G401 (cell line): ENCODE data around the gene ITGA6. TPM values are rescaled to one million over a fixed set of nuclear protein-coding genes. Genes with fewer than 3 reads are reported as not detected.
A peak's percentile ranks its signal among the peaks of the same experiment; 100 is the strongest.
"Not testable (repeated sequence)": the region's sequence is repeated elsewhere in the genome, so short reads cannot be mapped to it uniquely, and the experiment has no call there.

ENCODE experiments used
- DNase-seq: peaks from one replicate; pipeline ENCODE4 v3.0.0-alpha.2; 2015; ENCODE audit warnings: low spot score
- in situ Hi-C: cut with HindIII; loops from 2 replicates; pipeline ENCODE4 v1.10.0; 2016; ENCODE audit warnings: low sequenced_read_pairs, mixed read lengths
- total RNA-seq: library from RNA; depleted of rRNA; stranded (reverse); fragments of >200 nt; shearing (Covaris generic); gene quantifications from 2 replicates; pipeline ENCODE4 v1.2.3, GENCODE V29; 2014

Gene ITGA6
- total RNA-seq, 1 experiment from 2014 or later = 9.3 TPM

DNA sequence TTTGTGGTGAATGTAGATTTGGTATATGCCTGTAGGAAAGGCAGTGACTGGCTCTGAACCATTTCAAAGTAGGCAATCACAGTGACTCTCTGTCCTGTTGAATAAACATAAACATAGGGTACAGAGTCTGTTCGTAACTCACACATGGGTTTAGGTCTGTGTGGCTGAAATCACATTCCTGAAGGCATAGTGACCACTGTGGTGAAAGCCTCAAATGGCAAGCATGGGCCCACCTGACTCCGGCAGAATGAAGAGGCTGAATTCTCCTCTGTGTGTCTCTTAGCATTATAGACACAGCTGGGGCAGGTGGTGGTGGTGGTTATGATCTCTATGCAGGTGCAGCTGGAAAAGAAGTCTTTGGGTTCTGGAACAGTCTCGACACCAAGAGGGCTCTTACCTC, 61.2 kb downstream of the ITGA6 start:
- in situ Hi-C loops = no loop called here
- no peak for DNase-seq

DNA sequence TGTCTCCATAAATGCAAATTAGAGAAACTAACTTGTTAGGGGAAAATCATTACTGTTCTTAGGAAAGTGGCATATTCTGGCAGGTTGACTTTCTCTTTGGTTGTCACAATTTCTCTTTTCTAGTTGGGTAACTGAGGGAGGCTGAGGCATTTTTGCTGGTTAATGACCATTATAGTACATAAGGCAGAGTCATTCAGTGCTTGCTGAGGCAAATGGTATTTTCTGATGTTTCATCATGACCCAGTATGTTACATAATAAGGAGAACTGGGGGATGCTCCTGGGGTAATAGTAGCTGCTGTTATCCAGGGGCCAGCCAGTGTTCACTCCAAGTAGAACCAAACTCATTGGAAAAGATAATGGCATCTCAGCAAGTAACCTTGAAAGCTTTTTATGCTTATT, 62.3 kb downstream of the ITGA6 start:
- no peak for DNase-seq
- in situ Hi-C loops = no loop called here

DNA sequence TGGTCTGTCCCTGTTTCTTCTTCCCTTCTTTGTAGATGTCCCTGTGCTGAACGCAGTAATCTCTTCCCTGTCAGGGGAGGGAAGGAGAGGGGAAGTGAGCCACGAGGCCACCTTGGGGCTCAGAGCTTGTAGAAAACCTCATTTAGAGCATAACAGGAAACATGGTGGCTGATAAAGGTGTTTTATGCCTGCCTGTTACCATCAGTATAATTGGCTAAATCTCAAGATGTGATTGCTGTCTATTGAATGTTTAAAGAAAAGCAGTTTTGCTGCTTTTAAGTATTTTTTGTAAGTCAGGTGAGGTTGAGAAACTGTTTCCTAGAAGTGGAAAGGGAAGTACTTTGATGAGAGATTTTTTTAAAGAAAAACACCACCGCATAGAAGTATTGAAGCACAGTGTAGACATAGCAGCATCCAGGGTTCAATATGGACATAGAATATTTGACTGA, 68.8 kb downstream of the ITGA6 start:
- in situ Hi-C loops = no loop called here
- no peak for DNase-seq

DNA sequence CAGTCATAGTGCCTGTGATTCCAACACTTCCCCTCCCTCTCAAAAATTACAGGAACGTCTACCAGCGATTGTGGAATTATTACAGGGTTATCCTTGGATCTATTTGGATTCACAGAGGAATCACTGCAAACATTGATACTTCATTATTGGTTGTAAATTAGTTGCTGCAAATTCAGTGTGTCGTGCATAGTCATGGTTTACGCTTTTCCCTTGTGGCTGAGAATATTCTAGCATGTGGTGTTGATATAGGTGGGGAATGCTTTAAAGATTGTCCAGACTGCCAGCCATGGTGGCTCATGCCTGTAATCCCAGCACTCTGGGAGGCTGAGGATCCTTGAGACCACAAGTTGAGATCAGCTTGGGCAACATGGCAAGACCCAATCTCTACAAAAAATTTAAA, 79.8 kb downstream of the ITGA6 start:
- in situ Hi-C loops = no loop called here
- no peak for DNase-seq

DNA sequence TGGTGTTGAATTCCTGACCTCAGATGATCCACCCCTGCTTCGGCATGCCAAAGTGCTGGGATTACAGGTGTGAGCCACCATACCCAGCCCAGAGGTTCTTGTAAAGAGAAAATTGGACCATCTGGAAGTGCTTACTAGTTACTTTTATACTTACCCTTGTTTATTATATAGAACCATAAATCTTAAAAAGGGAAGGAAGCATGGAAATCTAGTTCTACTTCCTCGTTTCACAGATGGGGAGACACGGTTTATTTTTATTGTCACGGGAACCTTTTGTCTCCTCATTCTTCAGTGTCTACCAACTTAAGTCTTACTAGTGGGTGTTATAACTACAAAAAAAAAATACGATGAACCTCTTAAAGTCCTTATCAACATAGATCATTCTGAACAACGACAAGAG, 82.7 kb downstream of the ITGA6 start:
- no peak for DNase-seq
- in situ Hi-C loops = no loop called here

DNA sequence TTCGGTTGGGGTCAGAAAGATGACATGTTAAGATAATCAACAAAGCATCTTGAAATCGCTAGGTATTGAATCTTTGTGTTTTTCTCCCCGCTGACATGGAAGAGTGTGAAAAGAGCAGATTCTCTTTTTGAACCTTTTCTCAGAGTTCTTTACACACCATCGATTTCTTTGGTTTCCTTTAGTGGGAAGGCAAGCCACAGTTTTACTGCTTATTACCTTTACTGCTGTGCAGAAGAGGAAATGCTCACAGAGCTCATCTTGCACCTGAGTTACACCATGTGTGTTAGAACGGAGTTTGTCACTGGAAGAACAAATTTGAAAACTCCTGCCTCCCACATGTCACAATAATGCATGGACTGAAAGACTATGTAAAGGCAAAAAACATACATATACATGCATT, 83.2 kb downstream of the ITGA6 start:
- in situ Hi-C loops = no loop called here
- no peak for DNase-seq

DNA sequence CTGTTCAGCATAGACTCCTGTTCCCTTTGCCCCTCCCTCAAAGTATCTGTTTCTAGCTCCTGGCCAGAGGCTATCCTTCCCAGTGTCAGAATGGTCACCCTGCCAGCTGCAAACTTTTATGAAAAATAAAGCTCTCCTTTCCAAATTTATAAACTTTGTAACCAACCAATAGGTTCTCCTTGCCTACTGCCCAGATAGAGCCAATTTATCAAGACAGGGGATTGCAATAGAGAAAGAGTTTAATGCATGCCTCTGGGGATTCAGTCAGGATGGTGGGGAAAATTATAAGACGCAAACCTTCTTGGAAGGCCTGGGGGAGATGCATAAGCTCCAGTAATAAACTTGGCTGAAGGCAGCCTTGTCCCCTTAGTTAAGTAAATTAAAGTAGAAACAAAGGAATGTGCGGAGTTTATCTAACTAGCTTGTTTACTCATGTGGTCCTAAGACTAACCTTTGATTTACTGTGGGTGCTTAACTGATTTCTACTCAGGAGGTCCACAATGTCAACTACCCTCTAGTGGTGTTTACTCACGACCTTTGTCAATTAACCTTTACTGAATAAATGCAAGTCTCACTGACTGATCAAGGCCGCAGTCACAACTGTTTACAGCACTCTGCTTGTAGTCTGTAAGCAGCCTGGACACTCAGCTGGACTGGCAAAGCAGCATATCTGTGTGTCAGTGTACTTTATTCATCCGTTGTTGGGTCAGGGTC, 85.6 kb downstream of the ITGA6 start:
- in situ Hi-C loops = no loop called here
- no peak for DNase-seq

DNA sequence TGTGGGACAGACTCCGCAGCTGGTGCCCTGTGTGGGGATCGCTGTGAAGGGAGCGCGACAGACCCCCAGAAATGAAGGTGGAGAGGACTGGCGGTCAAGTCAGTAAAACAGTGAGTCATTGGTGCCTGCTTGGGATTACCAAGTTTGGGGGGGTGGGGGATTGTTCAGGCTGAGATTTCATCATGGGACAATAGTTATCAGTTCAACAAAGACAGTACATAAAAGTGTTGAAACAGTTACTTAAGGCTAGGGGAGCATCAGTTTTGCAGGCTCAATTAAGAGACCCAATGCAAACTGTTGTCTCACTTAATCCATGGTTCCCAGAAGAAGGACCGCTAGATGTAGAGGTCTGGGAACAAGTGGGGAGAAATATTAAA, 86.1 kb downstream of the ITGA6 start:
- in situ Hi-C loops = no loop called here

DNA sequence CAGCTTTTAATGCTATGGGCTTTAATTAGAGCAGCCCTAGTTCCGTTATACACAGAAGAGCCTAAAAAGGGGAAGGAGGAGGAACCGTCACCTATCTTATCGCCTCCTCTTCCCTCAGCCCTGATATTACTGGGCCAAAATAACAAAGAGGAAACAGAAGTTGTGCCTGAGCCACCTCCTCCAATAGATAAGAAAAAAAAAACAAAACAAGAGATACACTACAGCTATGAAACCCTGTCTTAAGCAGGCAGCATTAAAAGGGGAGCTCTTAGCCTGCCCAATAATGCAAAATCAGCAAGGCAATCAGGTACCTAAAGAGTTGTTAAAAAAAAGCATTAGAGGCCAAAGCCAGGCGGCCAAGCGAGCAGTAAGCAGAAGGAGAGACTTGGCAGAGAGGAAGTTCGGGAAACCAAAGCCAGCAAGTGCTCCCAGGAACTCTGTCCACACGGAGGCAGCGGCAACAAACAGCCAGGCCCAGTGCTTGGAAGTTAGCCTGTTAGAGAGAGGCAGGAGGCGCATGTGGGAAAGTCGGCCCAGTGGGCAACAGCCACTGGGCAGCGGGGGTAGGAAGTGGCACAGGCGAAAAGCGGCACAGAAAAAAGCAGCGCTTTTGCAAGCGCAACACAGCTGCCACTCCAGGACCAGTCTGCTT, 86.7 kb downstream of the ITGA6 start:
- in situ Hi-C loops = no loop called here
- peak; percentile 19 for DNase-seq

More for the DNA sequence above, 86.1 kb downstream of the ITGA6 start:
- no peak for DNase-seq

DNA sequence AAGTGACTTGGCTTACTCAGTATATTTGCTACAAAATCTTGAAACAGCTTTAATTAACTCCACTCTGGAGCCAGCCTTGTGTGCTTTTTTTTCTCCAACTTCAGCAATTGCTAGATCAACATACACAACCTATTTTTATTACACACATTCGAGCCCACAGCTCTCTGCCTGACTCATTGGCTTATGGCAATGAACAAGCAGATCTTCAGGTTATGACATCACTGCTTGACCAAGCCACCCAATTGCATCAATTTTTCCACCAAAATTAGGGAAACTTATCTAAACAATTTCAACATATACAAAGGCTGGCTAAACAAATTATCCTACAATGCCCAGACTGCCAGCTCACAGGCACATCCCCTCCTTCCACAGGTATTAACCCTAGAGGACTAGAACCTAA, 88.9 kb downstream of the ITGA6 start:
- in situ Hi-C loops = no loop called here
- DNase-seq = no peak

DNA sequence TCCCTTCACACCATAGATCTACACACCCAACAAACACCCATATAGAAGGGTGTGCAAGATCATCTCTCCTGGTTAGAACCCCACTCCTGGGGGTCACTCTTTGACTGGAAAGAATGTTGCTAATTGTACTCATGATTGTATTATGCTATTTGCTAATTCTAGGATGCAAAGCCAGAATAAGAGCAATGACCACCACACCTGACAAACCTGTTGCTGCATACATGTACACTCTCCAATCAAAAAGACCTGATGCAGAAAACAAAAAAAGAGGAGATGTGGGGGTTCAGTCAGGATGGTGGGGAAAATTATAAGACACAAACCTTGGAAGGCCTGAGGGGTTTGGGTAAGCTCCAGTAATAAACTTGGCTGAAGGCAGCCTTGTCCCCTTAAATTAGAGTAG, 91.6 kb downstream of the ITGA6 start:
- no peak for DNase-seq
- in situ Hi-C loops = no loop called here

DNA sequence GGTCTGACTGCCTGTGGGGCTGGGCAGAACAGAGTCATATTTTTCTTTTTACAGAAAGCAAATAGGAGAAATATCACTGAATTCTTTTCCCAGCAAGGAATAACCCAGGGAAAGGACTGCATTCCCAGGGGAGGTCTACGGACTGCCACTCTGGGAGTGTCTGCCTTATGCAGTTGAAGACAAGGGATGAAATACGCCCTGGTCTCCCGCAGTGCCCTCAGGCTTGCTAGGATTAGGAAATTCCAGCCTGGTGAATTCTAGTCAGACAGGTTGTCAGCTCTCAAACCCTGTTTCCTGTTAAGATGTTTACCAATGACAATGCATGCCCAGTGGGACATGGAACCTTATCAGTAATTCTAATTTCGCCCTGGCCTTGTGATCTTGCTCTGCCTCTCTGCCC, 98.2 kb downstream of the ITGA6 start:
- in situ Hi-C loops = no loop called here
- no peak for DNase-seq

DNA sequence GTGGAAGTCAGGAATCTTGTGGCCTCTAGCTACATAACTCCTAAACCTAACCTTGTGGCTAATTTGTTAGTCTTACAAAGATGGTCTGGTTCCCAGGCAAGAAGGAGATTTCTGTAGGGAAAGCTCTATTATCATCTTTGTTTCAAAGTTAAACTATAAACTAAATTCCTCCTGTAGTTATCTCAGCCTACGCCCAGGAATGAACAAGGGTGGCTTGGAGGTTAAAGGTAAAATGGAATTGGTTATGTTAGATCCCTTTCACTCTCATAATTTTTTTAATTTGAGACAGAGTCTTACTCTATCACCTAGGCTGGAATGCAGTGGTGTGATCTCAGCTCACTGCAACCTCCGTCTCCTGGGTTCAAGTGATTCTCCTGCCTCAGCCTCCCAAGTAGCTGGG, 103.9 kb downstream of the ITGA6 start:
- DNase-seq = no peak
- in situ Hi-C loops = no loop called here

DNA sequence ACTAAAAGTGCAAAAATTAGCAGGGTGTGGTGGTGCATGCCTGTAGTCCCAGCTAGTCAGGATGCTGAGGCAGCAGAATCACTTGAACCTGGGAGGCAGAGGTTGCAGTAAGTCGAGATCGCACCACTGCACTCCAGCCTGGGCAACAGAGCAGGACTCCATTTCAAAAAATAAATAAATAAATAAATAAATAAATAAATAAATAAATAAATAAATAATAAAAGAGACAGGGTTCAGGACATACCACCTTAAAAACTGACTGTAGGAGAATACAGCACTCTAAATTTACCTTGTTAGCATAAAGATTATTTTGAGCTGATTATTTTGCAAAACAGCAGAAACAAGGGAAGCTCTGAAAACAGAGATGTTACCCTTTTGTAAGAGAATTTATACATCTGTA, 105.1 kb downstream of the ITGA6 start:
- in situ Hi-C loops, DNase-seq: not testable (repeated sequence)

DNA sequence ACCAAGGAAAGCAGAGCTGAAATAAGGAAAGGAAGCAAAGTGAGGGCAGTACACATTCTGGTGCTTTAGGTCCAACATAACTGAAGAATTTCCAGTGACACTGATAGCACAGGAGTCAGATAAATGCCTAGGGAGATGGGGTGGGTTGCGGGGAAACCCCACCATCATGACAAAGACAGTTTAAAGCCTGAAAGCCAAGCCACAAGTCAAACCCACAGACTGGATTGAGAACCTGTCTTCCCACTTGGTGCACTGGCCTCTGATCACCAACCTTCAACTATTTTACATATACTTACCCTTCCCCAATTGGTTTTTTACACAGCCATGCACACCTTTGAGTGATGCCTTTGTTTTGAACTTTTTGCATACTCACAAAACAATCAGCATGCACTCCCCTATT, 106.3 kb downstream of the ITGA6 start:
- no peak for DNase-seq
- in situ Hi-C loops = no loop called here

DNA sequence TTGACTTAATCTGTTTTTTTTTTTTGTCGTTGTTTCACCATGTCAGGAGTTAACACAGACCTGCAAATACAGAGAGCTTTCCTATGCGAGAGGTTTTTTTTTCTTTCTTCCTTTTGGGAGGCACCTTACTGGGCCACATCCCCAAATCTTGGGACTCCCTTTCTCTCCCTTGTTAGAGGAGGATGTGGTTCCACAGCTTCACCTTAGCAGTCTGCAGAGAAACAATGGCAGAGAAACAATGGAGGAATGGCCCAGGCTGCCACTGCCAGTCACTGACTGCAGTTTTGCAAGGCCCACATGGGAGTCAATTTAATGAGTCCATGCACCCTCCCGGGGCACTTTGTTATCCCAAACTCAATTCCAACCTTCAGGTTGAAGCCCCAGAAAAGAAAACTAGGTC, 107.7 kb downstream of the ITGA6 start:
- in situ Hi-C loops = no loop called here
- DNase-seq = no peak

DNA sequence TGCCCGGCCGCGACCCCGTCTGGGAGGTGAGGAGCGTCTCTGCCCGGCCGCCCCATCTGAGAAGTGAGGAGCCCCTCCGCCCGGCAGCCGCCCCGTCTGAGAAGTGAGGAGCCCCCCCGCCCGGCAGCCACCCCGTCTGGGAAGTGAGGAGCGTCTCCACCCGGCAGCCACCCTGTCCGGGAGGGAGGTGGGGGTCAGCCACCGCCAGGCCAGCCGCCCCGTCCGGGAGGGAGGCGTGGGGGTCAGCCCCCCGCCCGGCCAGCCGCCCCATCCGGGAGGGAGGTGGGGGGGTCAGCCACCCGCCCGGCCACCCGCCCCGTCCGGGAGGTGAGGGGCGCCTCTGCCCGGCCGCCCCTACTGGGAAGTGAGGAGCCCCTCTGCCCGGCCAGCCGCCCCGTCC, 110.5 kb downstream of the ITGA6 start:
- DNase-seq, in situ Hi-C loops: not testable (repeated sequence)

DNA sequence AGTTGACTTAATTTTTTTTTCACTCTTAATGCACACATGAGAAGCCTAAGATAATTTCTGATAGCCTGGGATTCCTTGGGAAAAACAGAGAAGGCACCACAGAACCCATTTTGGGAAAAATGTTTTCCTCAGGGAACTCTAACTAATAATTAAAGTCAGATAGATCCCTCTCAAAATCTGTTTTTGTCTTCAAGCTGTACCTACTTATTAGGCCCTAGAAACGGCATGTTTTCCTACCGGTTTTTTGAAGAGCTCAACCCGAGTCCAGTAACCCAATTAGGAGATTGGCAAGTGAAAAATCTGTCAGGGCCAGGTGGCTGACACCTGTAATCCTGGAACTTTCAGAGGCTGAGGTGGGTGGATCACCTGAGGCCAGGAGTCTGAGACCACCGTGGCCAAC, 112.4 kb downstream of the ITGA6 start:
- in situ Hi-C loops = no loop called here
- DNase-seq = no peak

DNA sequence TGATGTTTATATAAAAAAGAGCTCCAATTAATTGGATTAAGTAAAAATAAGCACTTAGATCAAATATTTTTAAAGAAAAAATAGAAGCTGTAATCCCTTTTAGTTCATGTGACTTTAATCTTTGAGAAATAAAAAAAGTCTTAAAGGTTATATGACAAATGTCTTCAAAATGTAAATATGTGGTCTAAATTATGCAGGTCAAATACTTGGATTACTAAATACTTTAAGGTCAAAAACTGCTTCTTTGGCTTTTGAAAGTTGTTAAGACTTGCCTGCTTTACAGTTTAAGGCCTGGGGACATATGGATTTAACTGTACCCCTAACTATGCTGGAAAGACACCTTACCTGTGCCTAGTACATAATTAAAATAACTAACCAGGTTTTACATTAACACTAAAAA, 113.0 kb downstream of the ITGA6 start:
- DNase-seq = no peak
- in situ Hi-C loops = no loop called here

DNA sequence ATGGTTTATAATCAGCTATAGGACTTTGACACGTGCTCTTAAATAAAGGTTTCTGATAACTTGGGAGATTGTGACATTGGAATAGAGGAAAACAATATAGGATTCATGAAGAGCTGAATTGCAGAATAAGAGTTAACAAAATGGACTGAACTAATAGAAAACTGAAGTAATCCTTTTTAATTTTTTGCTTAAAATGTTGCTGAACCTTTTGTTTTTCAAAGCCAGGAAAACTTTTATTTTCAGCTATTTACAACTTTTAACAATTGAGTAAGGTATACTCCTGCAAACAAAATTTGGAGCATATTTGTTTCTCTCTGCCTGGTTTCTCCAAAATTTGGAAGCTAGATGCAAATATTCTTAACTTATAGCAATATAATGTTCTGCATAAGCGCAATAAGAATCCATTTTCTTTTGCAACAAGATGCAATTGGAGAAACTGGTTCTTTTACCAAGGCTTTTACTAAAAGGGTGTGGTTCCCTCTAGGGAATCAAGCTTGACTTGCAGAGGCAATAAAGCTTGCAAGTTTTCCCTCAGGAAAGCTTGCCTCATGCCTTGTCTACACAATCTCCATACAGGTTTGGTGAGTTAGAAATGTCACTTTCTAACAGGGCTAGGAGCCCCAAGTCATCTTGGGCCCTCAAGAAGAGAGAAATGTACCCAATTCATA, 118.2 kb downstream of the ITGA6 start:
- no peak for DNase-seq
- in situ Hi-C loops = no loop called here

DNA sequence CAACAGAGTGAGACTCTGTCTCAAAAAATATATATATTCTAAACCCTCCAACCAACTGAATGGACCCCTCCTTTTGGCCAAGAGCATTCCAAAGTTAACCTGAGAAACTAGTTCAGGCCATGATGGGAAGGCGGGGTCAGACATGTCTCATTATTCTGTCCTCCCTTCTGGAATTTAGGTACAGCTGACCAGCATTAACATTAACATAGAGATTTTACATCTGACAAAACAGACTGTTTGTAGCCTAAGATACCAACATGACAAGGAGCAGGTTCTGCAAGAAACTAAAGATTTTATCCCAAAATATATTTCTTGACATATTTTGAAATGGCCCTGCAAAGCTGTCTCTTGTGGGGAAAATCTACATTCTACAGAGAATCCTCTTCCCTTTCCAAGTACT, 121.7 kb downstream of the ITGA6 start:
- in situ Hi-C loops = no loop called here
- no peak for DNase-seq
